SK-N-SH treated with all-trans-retinoic acid at 6 μM for 48 hours (cell line): Measurements from ENCODE around the gene RFC3.

Experiments used
- ATAC-seq: fragments of 200-7000 bp; cut with Tn5 transposase; 3 replicates; pipeline ENCODE4 v1.9.1; 2020; ENCODE audit warnings: mild to moderate bottlenecking, moderate library complexity
- ARNTL ChIP-seq: fragments of 450-650 bp; formaldehyde crosslinking; IDR thresholded peaks from 2 replicates; pipeline ENCODE4 v1.5.0; 2020; ENCODE audit warnings: low read depth, mild to moderate bottlenecking, moderate library complexity, borderline replicate concordance
- BACH2 ChIP-seq: fragments of 250-450 bp; sonication (Bioruptor Pico); IDR thresholded peaks from 2 replicates; pipeline ENCODE4 v1.9.0; 2021; ENCODE audit warnings: mild to moderate bottlenecking, borderline replicate concordance
- GLIS3 ChIP-seq: fragments of 250-450 bp; sonication (Bioruptor Pico); IDR thresholded peaks from 2 replicates; pipeline ENCODE4 v1.5.0; 2020; ENCODE audit warnings: mild to moderate bottlenecking, moderate library complexity
- ISL1 ChIP-seq: fragments of 250-450 bp; sonication (Bioruptor Pico); IDR thresholded peaks from 2 replicates; pipeline ENCODE4 v2.1.2; 2022; ENCODE audit warnings: mild to moderate bottlenecking, moderate library complexity
- PPARA ChIP-seq: fragments of 250-450 bp; sonication (Bioruptor Pico); IDR thresholded peaks from 2 replicates; pipeline ENCODE4 v1.5.0; 2020; ENCODE audit warnings: mild to moderate bottlenecking, borderline replicate concordance
- RARB ChIP-seq: fragments of 250-450 bp; sonication (Bioruptor Pico); IDR thresholded peaks from 2 replicates; pipeline ENCODE4 v1.8.0; 2021; ENCODE audit warnings: mild to moderate bottlenecking, moderate library complexity
- SNAI2 ChIP-seq: fragments of 250-450 bp; sonication (Bioruptor Pico); IDR thresholded peaks from 2 replicates; pipeline ENCODE4 v1.5.0; 2020; ENCODE audit warnings: mild to moderate bottlenecking, moderate library complexity
- TCF4 ChIP-seq: fragments of 250-450 bp; sonication (Bioruptor Pico); IDR thresholded peaks from 2 replicates; pipeline ENCODE4 v1.8.0; 2021; ENCODE audit warnings: mild to moderate bottlenecking, moderate library complexity, borderline replicate concordance
- ZFP30 ChIP-seq: fragments of 450-650 bp; formaldehyde crosslinking; IDR thresholded peaks from 2 replicates; pipeline ENCODE4 v1.5.0; 2022; ENCODE audit warnings: mild to moderate bottlenecking, moderate library complexity
- ZNF70 ChIP-seq: fragments of 450-650 bp; formaldehyde crosslinking; IDR thresholded peaks from 2 replicates; pipeline ENCODE4 v1.5.0; 2020; ENCODE audit warnings: mild to moderate bottlenecking, moderate library complexity
- ZNF8 ChIP-seq: fragments of 450-650 bp; formaldehyde crosslinking; IDR thresholded peaks from 2 replicates; pipeline ENCODE4 v1.5.0; 2020; ENCODE audit warnings: mild to moderate bottlenecking, moderate library complexity
- TF ChIP-seq, protein P1 (sequence below): fragments of 250-450 bp; sonication (Bioruptor Pico); IDR thresholded peaks from 2 replicates; pipeline ENCODE4 v1.5.0; 2020; ENCODE audit warnings: mild to moderate bottlenecking, moderate library complexity
- TF ChIP-seq, protein P2 (sequence below): fragments of 250-450 bp; sonication (Bioruptor Pico); IDR thresholded peaks from 2 replicates; pipeline ENCODE4 v1.5.1; 2021; ENCODE audit warnings: mild to moderate bottlenecking, moderate library complexity
- TF ChIP-seq, protein P3 (sequence below): fragments of 250-450 bp; sonication (Bioruptor Pico); IDR thresholded peaks from 2 replicates; pipeline ENCODE4 v1.8.0; 2020; ENCODE audit warnings: mild to moderate bottlenecking, moderate library complexity, borderline replicate concordance
- TF ChIP-seq, protein P4 (sequence below): fragments of 250-450 bp; sonication (Bioruptor Pico); IDR thresholded peaks from 2 replicates; pipeline ENCODE4 v1.8.0; 2021; ENCODE audit warnings: low read depth, mild to moderate bottlenecking, moderate library complexity, borderline replicate concordance
- TF ChIP-seq, protein P5 (sequence below): fragments of 250-450 bp; sonication (Bioruptor Pico); IDR thresholded peaks from 2 replicates; pipeline ENCODE4 v1.5.1; 2020; ENCODE audit warnings: low read depth, mild to moderate bottlenecking, moderate library complexity

Gene RFC3

DNA sequence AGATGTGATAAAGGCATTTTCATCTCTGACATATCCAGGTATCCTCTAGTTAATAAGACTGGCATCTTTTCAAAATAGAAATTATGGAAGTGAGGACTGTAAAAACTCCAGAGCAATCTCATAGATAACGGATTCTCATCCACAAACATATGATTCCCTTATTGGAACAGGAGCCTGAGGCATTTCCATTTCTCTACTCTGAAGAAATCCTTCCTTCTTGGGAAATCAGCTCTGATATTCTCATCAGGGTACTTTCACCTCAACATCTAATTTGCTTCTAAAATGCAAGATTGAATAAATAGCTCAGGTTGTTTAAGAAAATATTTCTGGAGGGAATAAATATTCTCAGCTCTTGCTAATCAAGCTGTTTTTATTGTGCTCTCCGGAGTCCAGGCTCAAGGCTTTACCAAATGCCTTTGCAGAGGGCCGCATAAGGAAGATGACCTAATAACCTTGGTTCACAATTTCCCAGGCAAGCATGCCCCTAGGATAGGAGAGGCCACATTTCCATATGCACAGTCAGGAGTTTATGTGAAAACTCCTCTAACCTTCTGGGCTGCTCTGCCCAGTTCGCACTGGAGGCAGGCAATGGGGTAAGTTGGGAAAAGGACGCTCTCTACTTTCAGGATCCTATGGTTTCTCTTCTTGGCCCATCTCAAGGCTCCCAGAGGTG lies 44.0 kb upstream of the RFC3 start (continued):
- TF ChIP-seq, protein P1, sequence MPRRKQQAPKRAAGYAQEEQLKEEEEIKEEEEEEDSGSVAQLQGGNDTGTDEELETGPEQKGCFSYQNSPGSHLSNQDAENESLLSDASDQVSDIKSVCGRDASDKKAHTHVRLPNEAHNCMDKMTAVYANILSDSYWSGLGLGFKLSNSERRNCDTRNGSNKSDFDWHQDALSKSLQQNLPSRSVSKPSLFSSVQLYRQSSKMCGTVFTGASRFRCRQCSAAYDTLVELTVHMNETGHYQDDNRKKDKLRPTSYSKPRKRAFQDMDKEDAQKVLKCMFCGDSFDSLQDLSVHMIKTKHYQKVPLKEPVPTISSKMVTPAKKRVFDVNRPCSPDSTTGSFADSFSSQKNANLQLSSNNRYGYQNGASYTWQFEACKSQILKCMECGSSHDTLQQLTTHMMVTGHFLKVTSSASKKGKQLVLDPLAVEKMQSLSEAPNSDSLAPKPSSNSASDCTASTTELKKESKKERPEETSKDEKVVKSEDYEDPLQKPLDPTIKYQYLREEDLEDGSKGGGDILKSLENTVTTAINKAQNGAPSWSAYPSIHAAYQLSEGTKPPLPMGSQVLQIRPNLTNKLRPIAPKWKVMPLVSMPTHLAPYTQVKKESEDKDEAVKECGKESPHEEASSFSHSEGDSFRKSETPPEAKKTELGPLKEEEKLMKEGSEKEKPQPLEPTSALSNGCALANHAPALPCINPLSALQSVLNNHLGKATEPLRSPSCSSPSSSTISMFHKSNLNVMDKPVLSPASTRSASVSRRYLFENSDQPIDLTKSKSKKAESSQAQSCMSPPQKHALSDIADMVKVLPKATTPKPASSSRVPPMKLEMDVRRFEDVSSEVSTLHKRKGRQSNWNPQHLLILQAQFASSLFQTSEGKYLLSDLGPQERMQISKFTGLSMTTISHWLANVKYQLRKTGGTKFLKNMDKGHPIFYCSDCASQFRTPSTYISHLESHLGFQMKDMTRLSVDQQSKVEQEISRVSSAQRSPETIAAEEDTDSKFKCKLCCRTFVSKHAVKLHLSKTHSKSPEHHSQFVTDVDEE (CRISPR knock-in tag), result no peak
- no peak for TF ChIP-seq PPARA (CRISPR knock-in tag)
- TF ChIP-seq, protein P2, sequence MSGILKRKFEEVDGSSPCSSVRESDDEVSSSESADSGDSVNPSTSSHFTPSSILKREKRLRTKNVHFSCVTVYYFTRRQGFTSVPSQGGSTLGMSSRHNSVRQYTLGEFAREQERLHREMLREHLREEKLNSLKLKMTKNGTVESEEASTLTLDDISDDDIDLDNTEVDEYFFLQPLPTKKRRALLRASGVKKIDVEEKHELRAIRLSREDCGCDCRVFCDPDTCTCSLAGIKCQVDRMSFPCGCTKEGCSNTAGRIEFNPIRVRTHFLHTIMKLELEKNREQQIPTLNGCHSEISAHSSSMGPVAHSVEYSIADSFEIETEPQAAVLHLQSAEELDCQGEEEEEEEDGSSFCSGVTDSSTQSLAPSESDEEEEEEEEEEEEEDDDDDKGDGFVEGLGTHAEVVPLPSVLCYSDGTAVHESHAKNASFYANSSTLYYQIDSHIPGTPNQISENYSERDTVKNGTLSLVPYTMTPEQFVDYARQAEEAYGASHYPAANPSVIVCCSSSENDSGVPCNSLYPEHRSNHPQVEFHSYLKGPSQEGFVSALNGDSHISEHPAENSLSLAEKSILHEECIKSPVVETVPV (CRISPR knock-in tag), result no peak

DNA sequence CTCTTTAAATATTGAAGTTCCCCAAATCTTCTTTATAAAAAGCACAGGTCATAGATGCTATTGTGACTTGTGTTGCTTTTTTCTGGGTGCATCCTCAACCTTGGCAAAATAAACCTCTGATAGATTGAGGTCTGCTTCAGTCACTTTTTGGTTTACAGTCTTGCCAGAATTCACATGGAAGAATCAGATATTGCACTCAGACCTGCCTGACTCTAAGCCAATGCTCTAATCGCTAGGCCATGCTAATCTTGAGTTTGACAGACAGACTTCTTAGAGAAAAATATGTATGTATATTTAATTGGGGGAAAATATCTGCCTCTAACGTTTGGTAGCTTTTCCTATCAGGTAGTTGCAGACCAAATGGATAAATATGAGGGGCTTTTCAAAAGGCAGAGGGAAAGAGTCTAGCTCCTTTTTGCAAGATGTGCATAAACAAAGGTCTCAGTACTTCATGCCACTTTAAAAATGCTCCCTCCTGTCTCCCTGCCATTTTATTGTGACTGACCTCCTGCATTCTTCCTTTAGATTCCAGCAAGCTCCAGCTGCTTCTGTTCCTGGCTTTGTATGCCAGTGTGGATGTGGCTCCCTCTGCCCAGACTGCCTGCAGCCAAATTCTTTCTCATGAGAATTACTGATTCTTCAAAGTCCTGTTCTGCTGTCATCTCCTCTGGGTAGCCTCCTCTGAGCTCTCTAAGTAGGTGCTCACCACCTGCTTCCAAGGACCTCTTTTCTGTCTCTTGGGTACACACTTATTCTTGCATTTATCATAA lies 42.4 kb upstream of the RFC3 start:
- TF ChIP-seq, protein P3, sequence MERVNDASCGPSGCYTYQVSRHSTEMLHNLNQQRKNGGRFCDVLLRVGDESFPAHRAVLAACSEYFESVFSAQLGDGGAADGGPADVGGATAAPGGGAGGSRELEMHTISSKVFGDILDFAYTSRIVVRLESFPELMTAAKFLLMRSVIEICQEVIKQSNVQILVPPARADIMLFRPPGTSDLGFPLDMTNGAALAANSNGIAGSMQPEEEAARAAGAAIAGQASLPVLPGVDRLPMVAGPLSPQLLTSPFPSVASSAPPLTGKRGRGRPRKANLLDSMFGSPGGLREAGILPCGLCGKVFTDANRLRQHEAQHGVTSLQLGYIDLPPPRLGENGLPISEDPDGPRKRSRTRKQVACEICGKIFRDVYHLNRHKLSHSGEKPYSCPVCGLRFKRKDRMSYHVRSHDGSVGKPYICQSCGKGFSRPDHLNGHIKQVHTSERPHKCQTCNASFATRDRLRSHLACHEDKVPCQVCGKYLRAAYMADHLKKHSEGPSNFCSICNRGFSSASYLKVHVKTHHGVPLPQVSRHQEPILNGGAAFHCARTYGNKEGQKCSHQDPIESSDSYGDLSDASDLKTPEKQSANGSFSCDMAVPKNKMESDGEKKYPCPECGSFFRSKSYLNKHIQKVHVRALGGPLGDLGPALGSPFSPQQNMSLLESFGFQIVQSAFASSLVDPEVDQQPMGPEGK (CRISPR knock-in tag), result no peak
- TF ChIP-seq TCF4, result no peak
- TF ChIP-seq, all 23 proteins: peak for 0
- no peak for ATAC-seq

DNA sequence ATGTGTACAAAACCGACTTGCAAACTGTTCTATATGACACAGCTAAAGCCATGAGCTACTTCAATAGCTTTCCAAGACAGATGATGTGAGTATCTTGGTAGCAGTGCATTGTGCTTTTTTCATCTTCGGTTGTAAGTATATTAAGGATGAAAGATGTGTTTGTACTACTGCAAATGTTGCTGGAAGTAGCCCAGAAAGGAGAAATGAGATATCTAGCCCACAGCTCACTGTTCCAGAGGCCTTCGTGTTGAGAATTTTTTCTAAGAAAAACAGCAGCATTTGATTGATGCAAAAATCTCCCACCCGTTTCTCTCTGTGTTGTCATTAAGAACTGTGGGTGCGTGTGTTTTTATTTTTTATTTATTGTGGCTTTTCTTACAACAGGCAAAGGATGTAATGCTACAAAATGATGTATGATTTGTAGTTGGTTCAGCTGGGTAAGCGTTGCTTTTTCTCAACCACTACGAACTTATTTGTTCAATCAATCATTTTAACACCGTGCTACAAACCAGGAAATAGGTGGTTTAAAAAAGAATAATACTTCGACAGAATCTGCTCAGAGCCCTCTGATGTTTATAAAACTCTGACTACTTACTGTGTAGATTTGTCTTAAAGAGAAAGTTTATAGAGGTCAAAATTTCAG lies 41.6 kb upstream of the RFC3 start:
- no peak for TF ChIP-seq ZNF8 (CRISPR knock-in tag)
- TF ChIP-seq ZNF70 (CRISPR knock-in tag), result no peak
- TF ChIP-seq, protein P3 (CRISPR knock-in tag), result no peak
- TF ChIP-seq TCF4, result no peak
- no peak for TF ChIP-seq ISL1 (CRISPR knock-in tag)
- TF ChIP-seq RARB, result no peak
- TF ChIP-seq, protein P4, sequence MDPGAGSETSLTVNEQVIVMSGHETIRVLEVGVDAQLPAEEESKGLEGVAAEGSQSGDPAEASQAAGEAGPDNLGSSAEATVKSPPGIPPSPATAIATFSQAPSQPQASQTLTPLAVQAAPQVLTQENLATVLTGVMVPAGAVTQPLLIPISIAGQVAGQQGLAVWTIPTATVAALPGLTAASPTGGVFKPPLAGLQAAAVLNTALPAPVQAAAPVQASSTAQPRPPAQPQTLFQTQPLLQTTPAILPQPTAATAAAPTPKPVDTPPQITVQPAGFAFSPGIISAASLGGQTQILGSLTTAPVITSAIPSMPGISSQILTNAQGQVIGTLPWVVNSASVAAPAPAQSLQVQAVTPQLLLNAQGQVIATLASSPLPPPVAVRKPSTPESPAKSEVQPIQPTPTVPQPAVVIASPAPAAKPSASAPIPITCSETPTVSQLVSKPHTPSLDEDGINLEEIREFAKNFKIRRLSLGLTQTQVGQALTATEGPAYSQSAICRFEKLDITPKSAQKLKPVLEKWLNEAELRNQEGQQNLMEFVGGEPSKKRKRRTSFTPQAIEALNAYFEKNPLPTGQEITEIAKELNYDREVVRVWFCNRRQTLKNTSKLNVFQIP (CRISPR knock-in tag), result no peak
- no peak for TF ChIP-seq SNAI2 (CRISPR knock-in tag)
- TF ChIP-seq, protein P1 (CRISPR knock-in tag), result no peak
- TF ChIP-seq PPARA (CRISPR knock-in tag), result no peak
- TF ChIP-seq BACH2 (CRISPR knock-in tag), result no peak
- TF ChIP-seq ZFP30 (CRISPR knock-in tag), result no peak
- TF ChIP-seq, protein P2 (CRISPR knock-in tag), result no peak
- TF ChIP-seq, protein P5, sequence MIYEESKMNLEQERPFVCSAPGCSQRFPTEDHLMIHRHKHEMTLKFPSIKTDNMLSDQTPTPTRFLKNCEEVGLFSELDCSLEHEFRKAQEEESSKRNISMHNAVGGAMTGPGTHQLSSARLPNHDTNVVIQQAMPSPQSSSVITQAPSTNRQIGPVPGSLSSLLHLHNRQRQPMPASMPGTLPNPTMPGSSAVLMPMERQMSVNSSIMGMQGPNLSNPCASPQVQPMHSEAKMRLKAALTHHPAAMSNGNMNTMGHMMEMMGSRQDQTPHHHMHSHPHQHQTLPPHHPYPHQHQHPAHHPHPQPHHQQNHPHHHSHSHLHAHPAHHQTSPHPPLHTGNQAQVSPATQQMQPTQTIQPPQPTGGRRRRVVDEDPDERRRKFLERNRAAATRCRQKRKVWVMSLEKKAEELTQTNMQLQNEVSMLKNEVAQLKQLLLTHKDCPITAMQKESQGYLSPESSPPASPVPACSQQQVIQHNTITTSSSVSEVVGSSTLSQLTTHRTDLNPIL (CRISPR knock-in tag), result no peak
- no peak for TF ChIP-seq ARNTL (CRISPR knock-in tag)
- TF ChIP-seq GLIS3 (CRISPR knock-in tag), result no peak
- ATAC-seq, result no peak
